Keratinocyte (primary cell): ENCODE measurements around the gene CRNN. TPM values are rescaled to one million over a fixed set of nuclear protein-coding genes. Genes with fewer than 3 reads are reported as not detected.

ENCODE experiments used
- DNase-seq: peaks from one replicate; pipeline ENCODE4 v3.0.0-alpha.2; 2011; ENCODE audit warnings: low read depth, missing footprints, low spot score
- FAIRE-seq: peaks from 2 replicates; lab custom pipeline; 2011; peaks lifted over from hg19 to GRCh38; lab: Jason Lieb, UNC
- H2AFZ ChIP-seq: 2 replicates; pipeline ENCODE4 v1.6.0; 2012; ENCODE audit warnings: low read length, control low read depth, inconsistent platforms; ENCODE audit not compliant: control insufficient read depth
- H3K27ac ChIP-seq: 2 replicates; pipeline ENCODE4 v1.5.1; 2011; ENCODE audit warnings: low read length; ENCODE audit not compliant: control insufficient read depth, insufficient read depth
- H3K27me3 ChIP-seq: 3 replicates; pipeline ENCODE4 v1.6.0; 2011; ENCODE audit warnings: low read length; ENCODE audit not compliant: control insufficient read depth, insufficient read depth; ENCODE audit errors: extremely low read depth
- H3K36me3 ChIP-seq, 2 experiments: 2 replicates in 1 of 2; 3 replicates in 1 of 2; pipeline ENCODE4 v1.5.1; 2011; ENCODE audit warnings: low read length in 2 of 2, mild to moderate bottlenecking in 1 of 2; ENCODE audit not compliant: control insufficient read depth in 2 of 2, insufficient read depth in 2 of 2; ENCODE audit errors: extremely low read depth in 1 of 2
- H3K4me1 ChIP-seq: 3 replicates; pipeline ENCODE4 v1.5.1; 2011; ENCODE audit warnings: low read length; ENCODE audit not compliant: control insufficient read depth, insufficient read depth; ENCODE audit errors: extremely low read depth
- H3K4me2 ChIP-seq: 3 replicates; pipeline ENCODE4 v1.6.0; 2011; ENCODE audit warnings: low read depth, low read length; ENCODE audit not compliant: control insufficient read depth, insufficient read depth; ENCODE audit errors: extremely low read depth
- H3K4me3 ChIP-seq, 3 experiments: fragments of 200-600 bp in 1 of 3; sonication (generic) in 1 of 3; 2 replicates in 2 of 3; 3 replicates in 1 of 3; pipeline ENCODE4 v1.5.1; 2011 to 2016; ENCODE audit warnings: low read length in 3 of 3, mild to moderate bottlenecking in 3 of 3, control low read depth in 2 of 3, inconsistent platforms in 1 of 3, low read depth in 1 of 3, mixed read lengths in 1 of 3, mixed run types in 1 of 3, moderate library complexity in 1 of 3; ENCODE audit not compliant: control insufficient read depth in 2 of 3, insufficient read depth in 2 of 3; ENCODE audit errors: extremely low read depth in 1 of 3
- H3K79me2 ChIP-seq: 2 replicates; pipeline ENCODE4 v1.6.0; 2012; ENCODE audit warnings: low read length; ENCODE audit not compliant: control insufficient read depth, insufficient read depth
- H3K9ac ChIP-seq: 3 replicates; pipeline ENCODE4 v1.6.0; 2011; ENCODE audit warnings: low read length; ENCODE audit not compliant: control insufficient read depth, insufficient read depth; ENCODE audit errors: extremely low read depth
- H3K9me1 ChIP-seq: 3 replicates; pipeline ENCODE4 v1.6.0; 2011; ENCODE audit warnings: low read length; ENCODE audit not compliant: control insufficient read depth, insufficient read depth; ENCODE audit errors: extremely low read depth
- H3K9me3 ChIP-seq: 2 replicates; pipeline ENCODE4 v1.5.1; 2012; ENCODE audit warnings: low read depth, low read length; ENCODE audit not compliant: control insufficient read depth
- H4K20me1 ChIP-seq: 3 replicates; pipeline ENCODE4 v1.6.0; 2011; ENCODE audit warnings: low read length; ENCODE audit not compliant: control insufficient read depth, insufficient read depth; ENCODE audit errors: extremely low read depth
- EZH2 ChIP-seq: IDR thresholded peaks from one replicate; pipeline ENCODE4 v1.6.1; 2012; ENCODE audit warnings: inconsistent platforms, mild to moderate bottlenecking, low read length, moderate library complexity
- dilution Hi-C: fragments of 300-500 bp; cut with MboI; formaldehyde crosslinking; loops from one replicate; pipeline ENCODE4 v1.7.0; 2020; ENCODE audit warnings: low sequenced_read_pairs; ENCODE audit not compliant: extremely low pct_ligation_motif_present
- polyA plus RNA-seq, 5 experiments: library from polyadenylated mRNA; depleted of rRNA in 3 of 5; stranded (reverse) in 3 of 5; stranded (forward) in 1 of 5; unstranded in 1 of 5; fragments of >200 nt; gene quantifications; 1 replicate in 1 of 5; 2 replicates in 3 of 5; 3 replicates in 1 of 5; pipeline versions ENCODE4 v1.2.1 to v1.2.3, GENCODE V29; 2011 to 2012; ENCODE audit warnings: missing spikeins in 2 of 5, low read depth in 1 of 5, low replicate concordance in 1 of 5
- TF ChIP-seq, protein P1 (sequence below), 3 experiments: IDR thresholded peaks in 1 of 3; conservative IDR thresholded peaks in 1 of 3; optimal IDR thresholded peaks in 1 of 3; 2 replicates in 2 of 3; 3 replicates in 1 of 3; pipeline versions ENCODE3 to v1.5.1; 2011; ENCODE audit warnings: low read length in 3 of 3, mild to moderate bottlenecking in 3 of 3, moderate library complexity in 2 of 3, control low read depth in 1 of 3, inconsistent platforms in 1 of 3; ENCODE audit not compliant: insufficient read depth in 2 of 3; ENCODE audit errors: extremely low read depth in 1 of 3

CRNN gene
- polyA plus RNA-seq, 1 donor (not counting 4 experiments of a cell fraction or from before 2014, with no cell fraction given), result 0.05 TPM

DNA sequence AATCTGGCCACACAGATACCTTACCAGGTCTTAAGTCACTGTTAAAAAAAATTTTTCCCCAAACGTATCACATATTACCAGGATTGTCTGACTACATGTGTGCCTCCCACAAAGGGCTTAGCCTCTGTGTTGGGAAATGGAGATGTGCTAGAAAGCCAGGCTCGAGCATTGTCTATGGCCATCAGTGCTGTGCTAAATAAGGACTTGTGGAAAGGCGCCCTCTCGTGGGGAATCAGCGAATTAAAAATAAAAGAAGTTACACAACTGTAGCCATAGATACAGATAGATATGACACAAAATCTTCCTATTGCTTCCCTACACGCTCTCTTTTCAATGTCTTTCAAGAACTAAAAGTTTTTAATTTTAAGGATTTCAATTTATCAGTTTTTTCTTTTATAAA is 47.5 kb upstream of the CRNN start:
- peak; percentile 78 for FAIRE-seq
- H4K20me1 ChIP-seq, result no peaks in the 10 kb centered on the region

GRCh38 chr1:152460529-152460899 is 46.5 kb upstream of the CRNN start:
- H3K9ac ChIP-seq, result no peak overlapping the region
- no peaks in the 10 kb centered on the region for H3K9me3 ChIP-seq
- FAIRE-seq, result no peak
- H3K4me2 ChIP-seq, result no peak overlapping the region
- H3K4me3 ChIP-seq, result no peak overlapping the region
- peak overlapping the region; percentile 31 for H2AFZ ChIP-seq
- H4K20me1 ChIP-seq, result no peaks in the 10 kb centered on the region
- DNase-seq, result no peak
- H3K4me1 ChIP-seq, result peaks cover 6% of the 10 kb centered on the region
- H3K9me1 ChIP-seq, result peaks cover 5% of the 10 kb centered on the region
- H3K36me3 ChIP-seq, result no peaks in the 10 kb centered on the region
- H3K27me3 ChIP-seq, result no peaks in the 10 kb centered on the region
- TF ChIP-seq, protein P1, sequence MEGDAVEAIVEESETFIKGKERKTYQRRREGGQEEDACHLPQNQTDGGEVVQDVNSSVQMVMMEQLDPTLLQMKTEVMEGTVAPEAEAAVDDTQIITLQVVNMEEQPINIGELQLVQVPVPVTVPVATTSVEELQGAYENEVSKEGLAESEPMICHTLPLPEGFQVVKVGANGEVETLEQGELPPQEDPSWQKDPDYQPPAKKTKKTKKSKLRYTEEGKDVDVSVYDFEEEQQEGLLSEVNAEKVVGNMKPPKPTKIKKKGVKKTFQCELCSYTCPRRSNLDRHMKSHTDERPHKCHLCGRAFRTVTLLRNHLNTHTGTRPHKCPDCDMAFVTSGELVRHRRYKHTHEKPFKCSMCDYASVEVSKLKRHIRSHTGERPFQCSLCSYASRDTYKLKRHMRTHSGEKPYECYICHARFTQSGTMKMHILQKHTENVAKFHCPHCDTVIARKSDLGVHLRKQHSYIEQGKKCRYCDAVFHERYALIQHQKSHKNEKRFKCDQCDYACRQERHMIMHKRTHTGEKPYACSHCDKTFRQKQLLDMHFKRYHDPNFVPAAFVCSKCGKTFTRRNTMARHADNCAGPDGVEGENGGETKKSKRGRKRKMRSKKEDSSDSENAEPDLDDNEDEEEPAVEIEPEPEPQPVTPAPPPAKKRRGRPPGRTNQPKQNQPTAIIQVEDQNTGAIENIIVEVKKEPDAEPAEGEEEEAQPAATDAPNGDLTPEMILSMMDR (optimal IDR thresholded peaks at IDR 0.05 in 1 of 3, IDR thresholded peaks at IDR 0.05 in 1 of 3, conservative IDR thresholded peaks at IDR 0.05 in 1 of 3; ENCODE audit: extremely low read depth in 1 of 3, insufficient read depth in 2 of 3, low read length in 3 of 3), result no peak
- TF ChIP-seq EZH2, result no peak
- dilution Hi-C loops, result no loop called here
- no peak overlapping the region for H3K27ac ChIP-seq
- H3K79me2 ChIP-seq, result no peaks in the 10 kb centered on the region

More for the DNA sequence above, 47.5 kb upstream of the CRNN start:
- no peaks in the 10 kb centered on the region for H3K9me3 ChIP-seq
- H2AFZ ChIP-seq, result no peak overlapping the region
- no peaks in the 10 kb centered on the region for H3K36me3 ChIP-seq
- DNase-seq, result no peak
- H3K79me2 ChIP-seq, result no peaks in the 10 kb centered on the region
- TF ChIP-seq, protein P1 (optimal IDR thresholded peaks at IDR 0.05 in 1 of 3, IDR thresholded peaks at IDR 0.05 in 1 of 3, conservative IDR thresholded peaks at IDR 0.05 in 1 of 3; ENCODE audit: extremely low read depth in 1 of 3, insufficient read depth in 2 of 3, low read length in 3 of 3), result peak; percentile 56 to 69 (median 62)
- TF ChIP-seq EZH2, result no peak
- H3K9me1 ChIP-seq, result peaks cover 5% of the 10 kb centered on the region
- no peak overlapping the region for H3K9ac ChIP-seq
- dilution Hi-C loops, result no loop called here
- H3K27me3 ChIP-seq, result no peaks in the 10 kb centered on the region
- no peak overlapping the region for H3K4me3 ChIP-seq
- H3K4me2 ChIP-seq, result no peak overlapping the region
- H3K4me1 ChIP-seq, result peaks cover 6% of the 10 kb centered on the region
- H3K27ac ChIP-seq, result no peak overlapping the region
